Caco-2 (cell line): ENCODE results near the gene ABCA7. TPM values are rescaled to one million over a fixed set of nuclear protein-coding genes. Genes with fewer than 3 reads are reported as not detected.
A peak's percentile ranks its signal among the peaks of the same experiment; 100 is the strongest.

Experiments
- BruUV-seq: library from RNA; stranded (reverse); fragments of 400-500 nt; replicated peaks from 2 replicates; lab custom pipeline; 2021; lab: Mats Ljungman, UMichigan
- CTCF ChIA-PET: fragments of 300-600 bp; sonication (Branson Sonifier 250); formaldehyde crosslinking; loops from one replicate; lab custom pipeline; 2022; ENCODE audit warnings: antibody characterized with exemption; lab: Charles Lee
- POLR2A ChIA-PET: fragments of 300-600 bp; sonication (Branson Sonifier 250); formaldehyde crosslinking; loops from one replicate; lab custom pipeline; 2022; ENCODE audit warnings: antibody characterized with exemption; lab: Charles Lee
- DNase-seq, 2 experiments: peaks; one replicate each; pipeline versions ENCODE4 v3.0.0 to v3.0.0-alpha.2; 2020 to 2022
- H3K27me3 ChIP-seq: replicated peaks from 2 replicates; pipeline ENCODE4 v1.6.0; 2011; ENCODE audit warnings: low read length; ENCODE audit not compliant: control insufficient read depth, insufficient read depth
- H3K36me3 ChIP-seq: 2 replicates; pipeline ENCODE4 v1.5.1; 2011; ENCODE audit warnings: low read length; ENCODE audit not compliant: control insufficient read depth, insufficient read depth
- H3K4me1 ChIP-seq: fragments of 250-450 bp; sonication (Bioruptor Pico); 2 replicates; pipeline ENCODE4 v1.5.1; 2020; ENCODE audit warnings: mild to moderate bottlenecking
- H3K4me3 ChIP-seq: 2 replicates; pipeline ENCODE4 v1.5.1; 2011; ENCODE audit warnings: low read depth, mild to moderate bottlenecking, control low read depth, low read length
- H3K9me3 ChIP-seq: fragments of 250-450 bp; sonication (Bioruptor Pico); 2 replicates; pipeline ENCODE4 v1.5.1; 2020; ENCODE audit warnings: mild to moderate bottlenecking, moderate library complexity
- H3K27ac Mint-ChIP-seq: one replicate; pipeline ENCODE4 v1.8.0; 2022; ENCODE audit warnings: mixed read lengths; ENCODE audit not compliant: unreplicated experiment
- H3K27me3 Mint-ChIP-seq: one replicate; pipeline ENCODE4 v1.8.0; 2022; ENCODE audit warnings: mixed read lengths; ENCODE audit not compliant: insufficient read depth, unreplicated experiment
- H3K36me3 Mint-ChIP-seq: one replicate; pipeline ENCODE4 v1.8.0; 2022; ENCODE audit warnings: mild to moderate bottlenecking, mixed read lengths; ENCODE audit not compliant: insufficient read depth, unreplicated experiment
- H3K4me1 Mint-ChIP-seq: one replicate; pipeline ENCODE4 v1.8.0; 2022; ENCODE audit warnings: low read depth, mixed read lengths; ENCODE audit not compliant: unreplicated experiment
- H3K4me3 Mint-ChIP-seq: one replicate; pipeline ENCODE4 v1.8.0; 2022; ENCODE audit warnings: mild to moderate bottlenecking, moderate library complexity, mixed read lengths; ENCODE audit not compliant: unreplicated experiment
- H3K9me3 Mint-ChIP-seq: one replicate; pipeline ENCODE4 v1.8.0; 2022; ENCODE audit warnings: mixed read lengths; ENCODE audit not compliant: unreplicated experiment
- intact Hi-C: fragments of 100-400 bp; cut with micrococcal nuclease; formaldehyde crosslinking; loops from one replicate; pipeline ENCODE4 v1.10.0; 2022; ENCODE audit not compliant: unreplicated experiment
- total RNA-seq: library from RNA; stranded (reverse); gene quantifications from 2 replicates; pipeline ENCODE4 v1.2.3, GENCODE V29; 2022
- TF ChIP-seq, protein P1 (sequence below), 2 experiments: fragments of 200-600 bp in 1 of 2; IDR thresholded peaks; 1 replicate in 1 of 2; 2 replicates in 1 of 2; pipeline versions ENCODE4 v1.5.1 to v1.8.0; 2011 to 2022; ENCODE audit warnings: antibody characterized with exemption in 1 of 2, control low read depth in 1 of 2, inconsistent platforms in 1 of 2, low read depth in 1 of 2, low read length in 1 of 2, mild to moderate bottlenecking in 1 of 2, moderate library complexity in 1 of 2; ENCODE audit not compliant: insufficient read depth in 1 of 2, severe bottlenecking in 1 of 2, unreplicated experiment in 1 of 2

Gene ABCA7
- total RNA-seq, 1 experiment from 2014 or later = 45.9 TPM

DNA sequence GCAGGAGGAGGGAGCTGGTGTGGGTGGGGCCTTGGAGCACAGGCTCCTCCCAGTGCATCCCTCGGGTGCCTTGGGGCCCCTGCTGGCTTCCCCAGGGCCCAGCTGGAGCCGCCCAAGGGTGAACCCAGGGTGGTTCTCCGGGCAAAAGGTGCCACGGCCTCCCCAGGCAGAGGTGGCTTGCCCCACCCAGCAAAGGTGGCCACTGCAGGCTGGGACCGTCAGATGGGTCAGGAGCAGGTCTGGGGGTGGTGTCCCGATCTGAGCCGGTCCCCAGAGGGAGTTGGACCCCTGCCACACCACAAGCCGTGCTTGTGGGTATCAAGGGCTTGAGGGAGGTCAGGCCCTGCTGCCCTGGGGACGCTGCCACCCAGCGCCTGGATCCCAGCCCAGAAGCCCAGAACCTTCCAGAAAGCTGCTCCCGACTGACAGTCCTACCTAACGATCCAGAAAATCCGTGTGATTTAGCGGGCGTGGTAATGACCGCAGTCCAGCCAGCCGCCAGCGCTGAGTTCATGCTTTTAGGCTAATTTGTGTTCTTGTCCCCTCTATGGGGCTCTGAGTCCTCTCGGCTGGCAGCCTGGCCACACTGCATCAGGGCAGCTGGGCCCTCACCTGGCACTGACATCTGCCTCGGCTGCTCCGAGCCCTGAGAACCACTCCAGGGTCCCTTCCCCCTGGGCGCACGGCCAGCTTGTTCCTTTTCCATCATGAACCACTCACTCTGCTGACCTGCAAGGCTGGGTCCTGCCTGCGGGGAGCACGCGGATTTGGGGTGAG, 44.7 kb upstream of the ABCA7 start:
- Mint-ChIP-seq H3K4me3 (no peak overlapping the region), H3K4me1 (no peaks in the 10 kb centered on the region), H3K9me3 (no peaks in the 10 kb centered on the region), H3K36me3 (peaks cover 66% of the 10 kb centered on the region), H3K27me3 (peaks cover 8% of the 10 kb centered on the region), H3K27ac (no peak overlapping the region)
- intact Hi-C loops = no loop called here
- peaks cover 3% of the 10 kb centered on the region for H3K36me3 ChIP-seq
- H3K4me3 ChIP-seq = no peak overlapping the region
- BruUV-seq = TSS peak; percentile 7
- peaks cover 42% of the 10 kb centered on the region for H3K4me1 ChIP-seq
- DNase-seq = no peak
- no peaks in the 10 kb centered on the region for H3K9me3 ChIP-seq
- H3K27me3 ChIP-seq = peaks cover 2% of the 10 kb centered on the region; the same call in 1 of the 2 replicates
- CTCF ChIA-PET = interaction anchor here (0.6 to 1.7 kb wide), 2 partner anchors 11 to 42 kb away, joined by 3 to 4 read pairs; partner anchors contain the start of gene WDR18
- TF ChIP-seq, protein P1, sequence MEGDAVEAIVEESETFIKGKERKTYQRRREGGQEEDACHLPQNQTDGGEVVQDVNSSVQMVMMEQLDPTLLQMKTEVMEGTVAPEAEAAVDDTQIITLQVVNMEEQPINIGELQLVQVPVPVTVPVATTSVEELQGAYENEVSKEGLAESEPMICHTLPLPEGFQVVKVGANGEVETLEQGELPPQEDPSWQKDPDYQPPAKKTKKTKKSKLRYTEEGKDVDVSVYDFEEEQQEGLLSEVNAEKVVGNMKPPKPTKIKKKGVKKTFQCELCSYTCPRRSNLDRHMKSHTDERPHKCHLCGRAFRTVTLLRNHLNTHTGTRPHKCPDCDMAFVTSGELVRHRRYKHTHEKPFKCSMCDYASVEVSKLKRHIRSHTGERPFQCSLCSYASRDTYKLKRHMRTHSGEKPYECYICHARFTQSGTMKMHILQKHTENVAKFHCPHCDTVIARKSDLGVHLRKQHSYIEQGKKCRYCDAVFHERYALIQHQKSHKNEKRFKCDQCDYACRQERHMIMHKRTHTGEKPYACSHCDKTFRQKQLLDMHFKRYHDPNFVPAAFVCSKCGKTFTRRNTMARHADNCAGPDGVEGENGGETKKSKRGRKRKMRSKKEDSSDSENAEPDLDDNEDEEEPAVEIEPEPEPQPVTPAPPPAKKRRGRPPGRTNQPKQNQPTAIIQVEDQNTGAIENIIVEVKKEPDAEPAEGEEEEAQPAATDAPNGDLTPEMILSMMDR (IDR thresholded peaks at IDR 0.05; ENCODE audit: insufficient read depth in 1 of 2, low read depth in 1 of 2, low read length in 1 of 2, severe bottlenecking in 1 of 2, unreplicated experiment in 1 of 2) = no peak
- POLR2A ChIA-PET = interaction anchor here (0.9 to 2.1 kb wide), 2 partner anchors 11 to 96 kb away, joined by 3 to 6 read pairs; partner anchors contain the start of gene WDR18

DNA sequence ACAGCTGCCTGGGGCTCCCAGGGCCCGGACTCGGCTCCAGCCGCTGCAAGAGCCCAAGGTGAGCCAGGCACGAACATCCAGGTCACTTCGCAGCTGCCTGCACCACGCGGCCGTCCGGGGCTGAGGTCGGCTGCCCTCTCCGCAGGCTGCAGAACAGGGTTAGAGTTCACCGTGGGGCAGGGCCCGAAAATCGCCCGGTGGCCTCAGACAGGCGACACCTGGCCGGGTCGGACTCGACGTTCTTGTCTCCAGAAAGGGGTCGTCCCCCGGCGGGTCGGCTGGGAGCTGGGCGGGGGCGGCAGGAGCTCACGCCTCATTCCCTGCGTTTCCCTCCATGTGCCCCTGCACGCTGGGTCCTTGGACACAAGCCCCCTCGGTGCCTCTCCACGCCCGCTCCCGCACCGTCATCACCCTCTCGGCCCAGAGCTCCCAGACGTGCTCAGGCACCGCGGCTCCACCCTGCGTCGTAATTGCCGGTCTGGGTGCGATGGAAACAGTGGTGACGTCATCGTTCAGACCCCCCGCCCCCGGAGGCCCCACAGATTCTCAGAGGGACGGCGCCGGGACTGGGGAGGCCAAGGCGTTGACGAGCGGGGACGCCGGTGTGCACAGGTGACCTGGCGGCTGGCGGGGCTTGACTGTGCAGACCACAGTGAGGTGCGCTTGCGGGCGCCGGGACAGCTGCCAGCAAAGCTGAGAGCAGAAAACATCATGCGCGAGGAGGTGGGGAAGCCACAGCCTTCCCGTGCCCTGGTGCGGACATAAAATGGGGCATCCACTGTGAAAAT, 43.7 kb upstream of the ABCA7 start:
- Mint-ChIP-seq H3K4me1 (no peaks in the 10 kb centered on the region), H3K36me3 (peaks cover 57% of the 10 kb centered on the region), H3K27me3 (peaks cover 10% of the 10 kb centered on the region), H3K27ac (no peak overlapping the region), H3K4me3 (peak overlapping the region; percentile 69), H3K9me3 (no peaks in the 10 kb centered on the region)
- intact Hi-C loops = no loop called here
- Histone ChIP-seq H3K4me3 (peak overlapping the region; percentile 31), H3K4me1 (peaks cover 45% of the 10 kb centered on the region), H3K9me3 (no peaks in the 10 kb centered on the region), H3K27me3 (peaks cover 2% of the 10 kb centered on the region; the same call in 1 of the 2 replicates), H3K36me3 (peaks cover 2% of the 10 kb centered on the region)
- TF ChIP-seq, protein P1 (IDR thresholded peaks at IDR 0.05; ENCODE audit: insufficient read depth in 1 of 2, low read depth in 1 of 2, low read length in 1 of 2, severe bottlenecking in 1 of 2, unreplicated experiment in 1 of 2) = no peak
- peak; percentile 58 to 71 for DNase-seq
- BruUV-seq = no TSS peak
- ChIA-PET CTCF (interaction anchor here (0.6 to 1.7 kb wide), 2 partner anchors 12 to 43 kb away, joined by 3 to 4 read pairs; partner anchors contain the start of gene WDR18), POLR2A (interaction anchor here (0.9 to 2.1 kb wide), 2 partner anchors 12 to 95 kb away, joined by 3 to 6 read pairs; partner anchors contain the start of gene WDR18)

DNA sequence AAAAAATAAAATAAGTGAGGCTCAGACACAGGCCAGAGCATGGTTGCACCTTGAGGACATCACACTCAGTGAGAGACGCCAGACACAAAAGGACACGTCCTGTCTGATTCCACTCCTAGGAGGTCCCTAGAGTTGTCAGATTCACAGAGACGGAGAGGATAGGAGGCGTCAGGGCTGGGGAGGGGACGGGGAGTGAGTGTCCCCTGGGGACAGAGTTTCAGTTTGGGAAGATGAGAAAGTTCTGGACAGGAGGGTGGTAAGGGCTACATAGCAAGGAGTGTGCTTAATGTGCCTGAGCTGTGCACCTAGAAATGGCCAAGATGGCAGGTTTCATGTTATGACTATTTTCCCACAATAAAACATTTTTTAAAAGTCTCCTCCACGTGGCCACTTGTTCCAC, 41.8 kb upstream of the ABCA7 start:
- Histone ChIP-seq H3K4me1 (peaks cover 39% of the 10 kb centered on the region), H3K9me3 (no peaks in the 10 kb centered on the region), H3K27me3 (peaks cover 2% of the 10 kb centered on the region; the same call in 1 of the 2 replicates), H3K36me3 (peaks cover 2% of the 10 kb centered on the region; the same call in 1 of the 2 replicates), H3K4me3 (no peak overlapping the region)
- TF ChIP-seq, protein P1 (IDR thresholded peaks at IDR 0.05; ENCODE audit: insufficient read depth in 1 of 2, low read depth in 1 of 2, low read length in 1 of 2, severe bottlenecking in 1 of 2, unreplicated experiment in 1 of 2) = no peak
- CTCF ChIA-PET = no interaction called here
- H3K36me3 Mint-ChIP-seq = peaks cover 51% of the 10 kb centered on the region
- no peaks in the 10 kb centered on the region for H3K4me1 Mint-ChIP-seq
- intact Hi-C loops = no loop called here
- peaks cover 15% of the 10 kb centered on the region for H3K27me3 Mint-ChIP-seq
- no peak for DNase-seq
- no TSS peak for BruUV-seq
- H3K4me3 Mint-ChIP-seq = peak overlapping the region; percentile 6
- POLR2A ChIA-PET = no interaction called here
- no peaks in the 10 kb centered on the region for H3K9me3 Mint-ChIP-seq
- no peak overlapping the region for H3K27ac Mint-ChIP-seq
